HEK293 (cell line): ENCODE results near the gene P2RY10.

Experiments
- CTCF ChIA-PET: fragments of 350-600 bp; formaldehyde crosslinking; extraction: SDS; loops from one replicate; lab custom pipeline; 2021; ENCODE audit warnings: antibody characterized with exemption; lab: Yijun Ruan, JAX
- POLR2A ChIA-PET: fragments of 300-600 bp; formaldehyde crosslinking; extraction: SDS; loops from one replicate; lab custom pipeline; 2020; ENCODE audit warnings: antibody characterized with exemption, inconsistent platforms; lab: Yijun Ruan, JAX
- H3K27ac ChIP-seq: fragments of 200-500 bp; sonication (Bioruptor generic); 2 replicates; pipeline ENCODE4 v1.5.1; 2014; ENCODE audit warnings: low read depth, low read length, control low read depth, inconsistent platforms; ENCODE audit errors: extremely low read depth
- H3K36me3 ChIP-seq, 2 experiments: fragments of 200-500 bp in 1 of 2; sonication (Bioruptor generic) in 1 of 2; 1 replicate in 1 of 2; 2 replicates in 1 of 2; pipeline ENCODE4 v1.5.1; 2014 to 2017; ENCODE audit warnings: inconsistent platforms in 2 of 2, low read length in 2 of 2; ENCODE audit not compliant: control insufficient read depth in 2 of 2, insufficient read depth in 1 of 2
- H3K4me1 ChIP-seq: fragments of 200-500 bp; sonication (Bioruptor generic); 2 replicates; pipeline ENCODE4 v1.5.1; 2014; ENCODE audit warnings: mild to moderate bottlenecking, low read length, inconsistent platforms; ENCODE audit not compliant: control insufficient read depth, insufficient read depth
- H3K4me3 ChIP-seq: 2 replicates; pipeline ENCODE4 v1.5.1; 2011; ENCODE audit warnings: low read depth, mild to moderate bottlenecking, control low read depth, low read length, moderate library complexity
- H3K9me3 ChIP-seq: fragments of 200-500 bp; sonication (Bioruptor generic); 2 replicates; pipeline ENCODE4 v1.5.1; 2014; ENCODE audit warnings: low read depth, low read length, inconsistent platforms; ENCODE audit not compliant: control insufficient read depth, insufficient read depth
- MZF1 ChIP-seq: fragments of 450-650 bp; formaldehyde crosslinking; IDR thresholded peaks from 2 replicates; pipeline ENCODE4 v1.5.1; 2017; ENCODE audit warnings: missing biosample characterization, missing genetic modification characterization, borderline replicate concordance
- PRDM1 ChIP-seq: fragments of 450-650 bp; formaldehyde crosslinking; IDR thresholded peaks from 2 replicates; pipeline ENCODE4; 2016; ENCODE audit warnings: missing biosample characterization, missing genetic modification characterization
- SCRT2 ChIP-seq: fragments of 450-650 bp; formaldehyde crosslinking; IDR thresholded peaks from 2 replicates; pipeline ENCODE4 v1.5.1; 2016; ENCODE audit warnings: missing biosample characterization, missing genetic modification characterization
- SETDB1 ChIP-seq: IDR thresholded peaks from one replicate; pipeline ENCODE4 v1.6.1; 2017; ENCODE audit warnings: mild to moderate bottlenecking, low read length, moderate library complexity, mixed read lengths; ENCODE audit not compliant: insufficient read length
- SP7 ChIP-seq: fragments of 450-650 bp; formaldehyde crosslinking; IDR thresholded peaks from 2 replicates; pipeline ENCODE4 v1.5.1; 2016; ENCODE audit warnings: missing biosample characterization, missing genetic modification characterization
- ZBTB17 ChIP-seq: fragments of 450-650 bp; formaldehyde crosslinking; IDR thresholded peaks from 2 replicates; pipeline ENCODE4 v1.5.1; 2016; ENCODE audit warnings: missing biosample characterization, missing genetic modification characterization
- ZIC2 ChIP-seq: fragments of 450-650 bp; formaldehyde crosslinking; IDR thresholded peaks from 2 replicates; pipeline ENCODE4 v1.5.1; 2016; ENCODE audit warnings: missing biosample characterization, missing genetic modification characterization
- ZNF133 ChIP-seq: fragments of 450-650 bp; formaldehyde crosslinking; IDR thresholded peaks from 2 replicates; pipeline ENCODE4 v1.5.1; 2016; ENCODE audit warnings: missing biosample characterization, missing genetic modification characterization
- ZNF184 ChIP-seq: fragments of 450-650 bp; IDR thresholded peaks from 2 replicates; pipeline ENCODE4 v1.5.1; 2018; ENCODE audit warnings: missing biosample characterization, mild to moderate bottlenecking, missing genetic modification characterization
- ZNF202 ChIP-seq: fragments of 450-650 bp; formaldehyde crosslinking; IDR thresholded peaks from 2 replicates; pipeline ENCODE4 v1.5.1; 2016; ENCODE audit warnings: missing biosample characterization, missing genetic modification characterization, borderline replicate concordance
- ZNF280D ChIP-seq: fragments of 450-650 bp; formaldehyde crosslinking; IDR thresholded peaks from 2 replicates; pipeline ENCODE4 v1.5.1; 2016; ENCODE audit warnings: missing biosample characterization, missing genetic modification characterization
- ZNF335 ChIP-seq: fragments of 450-650 bp; formaldehyde crosslinking; conservative IDR thresholded peaks from 2 replicates; pipeline ENCODE4 v1.5.1; 2016; ENCODE audit warnings: missing biosample characterization, missing genetic modification characterization
- ZNF37A ChIP-seq: fragments of 450-650 bp; IDR thresholded peaks from 2 replicates; pipeline ENCODE4 v1.5.1; 2018; ENCODE audit warnings: missing biosample characterization, missing genetic modification characterization
- ZNF398 ChIP-seq: fragments of 450-650 bp; formaldehyde crosslinking; IDR thresholded peaks from 2 replicates; pipeline ENCODE4 v1.5.1; 2017; ENCODE audit warnings: missing biosample characterization, missing genetic modification characterization
- ZNF423 ChIP-seq: fragments of 450-650 bp; formaldehyde crosslinking; IDR thresholded peaks from 2 replicates; pipeline ENCODE4 v1.5.1; 2016; ENCODE audit warnings: missing biosample characterization, missing genetic modification characterization
- ZNF548 ChIP-seq: fragments of 450-650 bp; formaldehyde crosslinking; IDR thresholded peaks from 2 replicates; pipeline ENCODE4 v1.5.1; 2016; ENCODE audit warnings: missing biosample characterization, missing genetic modification characterization
- ZNF580 ChIP-seq: fragments of 450-650 bp; formaldehyde crosslinking; IDR thresholded peaks from 2 replicates; pipeline ENCODE4 v1.5.1; 2016; ENCODE audit warnings: missing biosample characterization, missing genetic modification characterization
- ZNF600 ChIP-seq: fragments of 450-650 bp; formaldehyde crosslinking; IDR thresholded peaks from 2 replicates; pipeline ENCODE4 v1.5.1; 2016; ENCODE audit warnings: missing biosample characterization, missing genetic modification characterization
- ZNF621 ChIP-seq: fragments of 450-650 bp; formaldehyde crosslinking; IDR thresholded peaks from 2 replicates; pipeline ENCODE4 v1.5.1; 2017; ENCODE audit warnings: missing biosample characterization, missing genetic modification characterization
- ZNF654 ChIP-seq: fragments of 450-650 bp; formaldehyde crosslinking; IDR thresholded peaks from 2 replicates; pipeline ENCODE4 v1.5.1; 2016; ENCODE audit warnings: low read depth, missing biosample characterization, missing genetic modification characterization
- ZNF707 ChIP-seq: fragments of 450-650 bp; formaldehyde crosslinking; IDR thresholded peaks from 2 replicates; pipeline ENCODE4 v1.5.1; 2016; ENCODE audit warnings: missing biosample characterization, missing genetic modification characterization
- ZSCAN4 ChIP-seq: fragments of 450-650 bp; formaldehyde crosslinking; IDR thresholded peaks from 2 replicates; pipeline ENCODE4 v1.5.1; 2017; ENCODE audit warnings: missing biosample characterization, missing genetic modification characterization
- TF ChIP-seq, protein P1 (sequence below): fragments of 450-650 bp; formaldehyde crosslinking; IDR thresholded peaks from 2 replicates; pipeline ENCODE4 v1.5.1; 2016; ENCODE audit warnings: missing biosample characterization, missing genetic modification characterization
- TF ChIP-seq, protein P2 (sequence below): fragments of 450-650 bp; formaldehyde crosslinking; IDR thresholded peaks from 2 replicates; pipeline ENCODE4 v1.5.1; 2016; ENCODE audit warnings: missing biosample characterization, missing genetic modification characterization

P2RY10 gene

GRCh38 chrX:78945186-78945912, at the start of gene P2RY10:
TSS of gene P2RY10 (plus strand) at chrX:78945391. CDS start at chrX:78960521, 15,130 bp downstream.
- Histone ChIP-seq H3K4me3 (no peak within 1 kb of the TSS), H3K27ac (no peak within 1 kb of the TSS), H3K36me3 (no peaks in the 10 kb centered on the region), H3K4me1 (no peaks in the 10 kb centered on the region), H3K9me3 (peaks cover 2% of the 10 kb centered on the region; the same call in 1 of the 2 replicates)
- CTCF ChIA-PET: no interaction called here
- TF ChIP-seq ZNF280D (tag by site-specific recombination): no peak
- no peak for TF ChIP-seq SP7
- no peak for TF ChIP-seq ZNF335
- no peak for TF ChIP-seq SCRT2
- TF ChIP-seq ZNF202 (tag by site-specific recombination): no peak
- no peak for TF ChIP-seq ZIC2 (tag by site-specific recombination)
- TF ChIP-seq ZNF580 (tag by site-specific recombination): no peak
- TF ChIP-seq ZNF133 (tag by site-specific recombination): no peak
- no peak for TF ChIP-seq MZF1
- TF ChIP-seq ZNF654 (tag by site-specific recombination): no peak
- no peak for TF ChIP-seq ZNF37A (tag by site-specific recombination)
- no peak for TF ChIP-seq PRDM1 (tag by site-specific recombination)
- no peak for TF ChIP-seq SETDB1
- TF ChIP-seq, protein P1, sequence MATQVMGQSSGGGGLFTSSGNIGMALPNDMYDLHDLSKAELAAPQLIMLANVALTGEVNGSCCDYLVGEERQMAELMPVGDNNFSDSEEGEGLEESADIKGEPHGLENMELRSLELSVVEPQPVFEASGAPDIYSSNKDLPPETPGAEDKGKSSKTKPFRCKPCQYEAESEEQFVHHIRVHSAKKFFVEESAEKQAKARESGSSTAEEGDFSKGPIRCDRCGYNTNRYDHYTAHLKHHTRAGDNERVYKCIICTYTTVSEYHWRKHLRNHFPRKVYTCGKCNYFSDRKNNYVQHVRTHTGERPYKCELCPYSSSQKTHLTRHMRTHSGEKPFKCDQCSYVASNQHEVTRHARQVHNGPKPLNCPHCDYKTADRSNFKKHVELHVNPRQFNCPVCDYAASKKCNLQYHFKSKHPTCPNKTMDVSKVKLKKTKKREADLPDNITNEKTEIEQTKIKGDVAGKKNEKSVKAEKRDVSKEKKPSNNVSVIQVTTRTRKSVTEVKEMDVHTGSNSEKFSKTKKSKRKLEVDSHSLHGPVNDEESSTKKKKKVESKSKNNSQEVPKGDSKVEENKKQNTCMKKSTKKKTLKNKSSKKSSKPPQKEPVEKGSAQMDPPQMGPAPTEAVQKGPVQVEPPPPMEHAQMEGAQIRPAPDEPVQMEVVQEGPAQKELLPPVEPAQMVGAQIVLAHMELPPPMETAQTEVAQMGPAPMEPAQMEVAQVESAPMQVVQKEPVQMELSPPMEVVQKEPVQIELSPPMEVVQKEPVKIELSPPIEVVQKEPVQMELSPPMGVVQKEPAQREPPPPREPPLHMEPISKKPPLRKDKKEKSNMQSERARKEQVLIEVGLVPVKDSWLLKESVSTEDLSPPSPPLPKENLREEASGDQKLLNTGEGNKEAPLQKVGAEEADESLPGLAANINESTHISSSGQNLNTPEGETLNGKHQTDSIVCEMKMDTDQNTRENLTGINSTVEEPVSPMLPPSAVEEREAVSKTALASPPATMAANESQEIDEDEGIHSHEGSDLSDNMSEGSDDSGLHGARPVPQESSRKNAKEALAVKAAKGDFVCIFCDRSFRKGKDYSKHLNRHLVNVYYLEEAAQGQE (tag by site-specific recombination): no peak
- TF ChIP-seq ZBTB17: no peak
- TF ChIP-seq ZSCAN4 (tag by site-specific recombination): no peak
- POLR2A ChIA-PET: no interaction called here

DNA sequence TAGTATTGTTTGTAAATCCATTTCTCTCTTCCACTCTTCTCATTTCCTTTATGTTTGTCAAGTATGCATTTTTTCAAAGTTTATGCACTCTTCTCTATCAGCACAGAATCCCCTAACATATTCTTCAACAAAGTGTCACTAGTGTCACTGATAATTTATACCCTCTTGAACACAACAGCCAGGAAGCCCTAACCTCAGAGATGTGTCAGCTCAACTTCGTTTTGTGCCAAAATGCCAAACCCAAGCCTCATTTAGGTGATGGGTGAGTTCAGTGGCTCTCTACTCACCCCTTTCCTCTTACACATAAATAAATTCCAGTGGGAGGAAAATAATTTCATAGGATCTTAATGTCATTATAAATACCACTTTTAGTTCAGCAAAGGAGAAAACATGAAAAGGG, 22.4 kb upstream of the P2RY10 start:
- ChIA-PET POLR2A (no interaction called here), CTCF (no interaction called here)
- peaks cover 5% of the 10 kb centered on the region for H3K9me3 ChIP-seq
- no peak overlapping the region for H3K4me3 ChIP-seq
- H3K27ac ChIP-seq: no peak overlapping the region
- H3K4me1 ChIP-seq: no peaks in the 10 kb centered on the region
- no peaks in the 10 kb centered on the region for H3K36me3 ChIP-seq
- TF ChIP-seq ZNF548 (tag by site-specific recombination): no peak
- TF ChIP-seq ZNF707: no peak
- TF ChIP-seq ZNF184 (tag by site-specific recombination): no peak
- no peak for TF ChIP-seq ZNF423 (tag by site-specific recombination)
- no peak for TF ChIP-seq SCRT2
- TF ChIP-seq ZNF398 (tag by site-specific recombination): no peak
- no peak for TF ChIP-seq ZNF600 (tag by site-specific recombination)
- TF ChIP-seq, protein P2, sequence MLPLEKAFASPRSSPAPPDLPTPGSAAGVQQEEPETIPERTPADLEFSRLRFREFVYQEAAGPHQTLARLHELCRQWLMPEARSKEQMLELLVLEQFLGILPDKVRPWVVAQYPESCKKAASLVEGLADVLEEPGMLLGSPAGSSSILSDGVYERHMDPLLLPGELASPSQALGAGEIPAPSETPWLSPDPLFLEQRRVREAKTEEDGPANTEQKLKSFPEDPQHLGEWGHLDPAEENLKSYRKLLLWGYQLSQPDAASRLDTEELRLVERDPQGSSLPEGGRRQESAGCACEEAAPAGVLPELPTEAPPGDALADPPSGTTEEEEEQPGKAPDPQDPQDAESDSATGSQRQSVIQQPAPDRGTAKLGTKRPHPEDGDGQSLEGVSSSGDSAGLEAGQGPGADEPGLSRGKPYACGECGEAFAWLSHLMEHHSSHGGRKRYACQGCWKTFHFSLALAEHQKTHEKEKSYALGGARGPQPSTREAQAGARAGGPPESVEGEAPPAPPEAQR (tag by site-specific recombination): no peak
- no peak for TF ChIP-seq ZNF37A (tag by site-specific recombination)
- no peak for TF ChIP-seq ZNF621
